HepG2 (cell line): ENCODE results near the gene MYO16. TPM values are rescaled to one million over a fixed set of nuclear protein-coding genes. Genes with fewer than 3 reads are reported as not detected.

Experiments
- ATAC-seq: fragments of 200-7000 bp; cut with Tn5 transposase; 3 replicates; pipeline ENCODE4 v1.9.1; 2020; ENCODE audit warnings: mild to moderate bottlenecking, moderate library complexity
- BruUV-seq: library from RNA; stranded (reverse); fragments of 400-500 nt; replicated peaks from 2 replicates; lab custom pipeline; 2021; lab: Mats Ljungman, UMichigan
- CTCF ChIA-PET: fragments of 300-600 bp; formaldehyde crosslinking; extraction: SDS; loops from one replicate; lab custom pipeline; 2021; ENCODE audit warnings: low total read pairs, inconsistent platforms, low intra/inter-chr PET ratio; lab: Yijun Ruan, JAX
- POLR2A ChIA-PET: fragments of 350-600 bp; sonication (Branson Sonifier 250); formaldehyde crosslinking; loops from one replicate; lab custom pipeline; 2020; ENCODE audit warnings: antibody characterized with exemption, inconsistent platforms; lab: Yijun Ruan, JAX
- DNase-seq: peaks from one replicate; pipeline ENCODE4 v3.0.0-alpha.2; 2015; ENCODE audit warnings: low spot score
- FAIRE-seq: peaks from 3 replicates; lab custom pipeline; 2011; peaks lifted over from hg19 to GRCh38; lab: Jason Lieb, UNC
- H2AFZ ChIP-seq: one replicate; pipeline ENCODE4 v1.6.1; 2011; ENCODE audit warnings: low read length, inconsistent platforms
- H3K27ac ChIP-seq: fragments of 300-600 bp; 3 replicates; pipeline ENCODE4 v1.8.0; 2011; ENCODE audit warnings: mixed run types, mild to moderate bottlenecking, mixed read lengths, low read length, inconsistent platforms; ENCODE audit not compliant: insufficient read depth; ENCODE audit errors: extremely low read length
- H3K27me3 ChIP-seq, 2 experiments: fragments of 200-600 bp in 1 of 2; 2 replicates in 1 of 2; 3 replicates in 1 of 2; pipeline versions ENCODE4 v1.6.0 to v1.8.0; 2011; ENCODE audit warnings: low read length in 2 of 2, mild to moderate bottlenecking in 2 of 2, moderate library complexity in 2 of 2, inconsistent platforms in 1 of 2; ENCODE audit not compliant: insufficient read depth in 2 of 2, control insufficient read depth in 1 of 2
- H3K36me3 ChIP-seq, 2 experiments: fragments of 200-600 bp in 1 of 2; replicated peaks in 1 of 2; 2 replicates in 1 of 2; 3 replicates in 1 of 2; pipeline versions ENCODE4 v1.5.1 to v1.8.0; 2011; ENCODE audit warnings: low read length in 2 of 2, inconsistent platforms in 1 of 2; ENCODE audit not compliant: insufficient read depth in 2 of 2, control insufficient read depth in 1 of 2
- H3K4me1 ChIP-seq: 2 replicates; pipeline ENCODE4 v1.5.1; 2012; ENCODE audit warnings: low read length, inconsistent platforms; ENCODE audit not compliant: insufficient read depth
- H3K4me2 ChIP-seq: 2 replicates; pipeline ENCODE4 v1.6.0; 2011; ENCODE audit warnings: low read depth, low read length, inconsistent platforms
- H3K4me3 ChIP-seq, 3 experiments: fragments of 200-600 bp in 1 of 3; sonication (generic), shearing (Covaris generic) in 1 of 3; replicated peaks in 1 of 3; 2 replicates each; pipeline ENCODE4 v1.5.1; 2011 to 2016; ENCODE audit warnings: low read length in 3 of 3, inconsistent platforms in 2 of 3, low read depth in 2 of 3, mild to moderate bottlenecking in 2 of 3, control low read depth in 1 of 3, mixed read lengths in 1 of 3; ENCODE audit not compliant: insufficient read depth in 1 of 3
- H3K79me2 ChIP-seq: one replicate; pipeline ENCODE4 v1.6.1; 2011; ENCODE audit warnings: low read length, inconsistent platforms; ENCODE audit not compliant: insufficient read depth
- H3K9ac ChIP-seq: 2 replicates; pipeline ENCODE4 v1.6.0; 2011; ENCODE audit warnings: mild to moderate bottlenecking, low read depth, low read length, inconsistent platforms; ENCODE audit not compliant: insufficient read depth
- H3K9me3 ChIP-seq: 2 replicates; pipeline ENCODE4 v1.5.1; 2012; ENCODE audit warnings: mild to moderate bottlenecking, low read length
- H4K20me1 ChIP-seq: 2 replicates; pipeline ENCODE4 v1.6.0; 2011; ENCODE audit warnings: inconsistent platforms, mild to moderate bottlenecking, low read length, moderate library complexity; ENCODE audit not compliant: insufficient read depth
- HDAC6 ChIP-seq: fragments of 200-600 bp; sonication (generic); IDR thresholded peaks from 2 replicates; pipeline ENCODE4 v1.7.0; 2017; ENCODE audit warnings: mild to moderate bottlenecking, antibody characterized with exemption, low read length, low read depth
- NAIF1 ChIP-seq: sonication (generic); formaldehyde crosslinking; IDR thresholded peaks from 2 replicates; pipeline ENCODE4 v1.5.0; 2020; ENCODE audit warnings: mild to moderate bottlenecking, missing genetic modification reagents, borderline replicate concordance
- REST ChIP-seq, 2 experiments: IDR thresholded peaks; 2 replicates each; pipeline ENCODE4 v1.6.1; 2011 to 2012; ENCODE audit warnings: low read length in 2 of 2, borderline replicate concordance in 1 of 2, low read depth in 1 of 2, mild to moderate bottlenecking in 1 of 2, moderate library complexity in 1 of 2
- SNRNP70 ChIP-seq: fragments of 200-400 bp; formaldehyde crosslinking; IDR thresholded peaks from 2 replicates; pipeline ENCODE4 v1.6.1; 2017; ENCODE audit warnings: mild to moderate bottlenecking, low read depth, low read length, moderate library complexity
- SPEN ChIP-seq: sonication (generic); formaldehyde crosslinking; IDR thresholded peaks from 2 replicates; pipeline ENCODE4 v1.5.1; 2020; ENCODE audit warnings: low read depth, mild to moderate bottlenecking, missing genetic modification reagents
- ZFP37 ChIP-seq: sonication (generic); formaldehyde crosslinking; IDR thresholded peaks from 2 replicates; pipeline ENCODE4 v1.4.0; 2020; ENCODE audit warnings: missing genetic modification reagents, borderline replicate concordance
- ZNF430 ChIP-seq: sonication (generic); formaldehyde crosslinking; IDR thresholded peaks from 2 replicates; pipeline ENCODE4 v1.9.0; 2021; ENCODE audit warnings: mild to moderate bottlenecking, missing genetic modification reagents
- ZNF484 ChIP-seq: sonication (generic); formaldehyde crosslinking; IDR thresholded peaks from 2 replicates; pipeline ENCODE4 v1.5.1; 2020; ENCODE audit warnings: mild to moderate bottlenecking, low read depth, missing genetic modification reagents, borderline replicate concordance
- WGBS: methylation state at CpG from one replicate; pipeline ENCODE4 v1.1.6; 2017; ENCODE audit warnings: low lambda C conversion rate; 5-methylcytosine and 5-hydroxymethylcytosine counted together
- in situ Hi-C: cut with HindIII; loops from 2 replicates; pipeline ENCODE4 v1.10.0; 2017; ENCODE audit warnings: low pct_unique_long_range_greater_than_20kb; ENCODE audit not compliant: extremely low pct_ligation_motif_present
- intact Hi-C: fragments of 100-400 bp; cut with micrococcal nuclease; formaldehyde crosslinking; loops from one replicate; pipeline ENCODE4 v1.10.0; 2022; ENCODE audit not compliant: unreplicated experiment
- polyA plus RNA-seq, 8 experiments: library from polyadenylated mRNA; depleted of rRNA in 3 of 8; stranded (reverse) in 7 of 8; unstranded in 1 of 8; fragments of >200 nt; fragmentation: Illumina TruSeq in 4 of 8; extraction: Trizol in 4 of 8; gene quantifications; 2 replicates each; pipeline versions ENCODE4 v1.2.1 to v1.2.3, GENCODE V29; 2011 to 2016; ENCODE audit warnings: low read depth in 4 of 8, missing spikeins in 1 of 8, mixed read lengths in 1 of 8; ENCODE audit not compliant: insufficient read depth in 1 of 8
- total RNA-seq, 5 experiments: library from RNA; depleted of rRNA; stranded (reverse); fragments of >200 nt; fragmentation: Illumina TruSeq; extraction: Trizol; gene quantifications; 2 replicates each; pipeline ENCODE4 v1.2.3, GENCODE V29; 2016; ENCODE audit warnings: low read depth in 1 of 5
- TF ChIP-seq, protein P1 (sequence below): sonication (generic); formaldehyde crosslinking; IDR thresholded peaks from 2 replicates; pipeline ENCODE4 v1.4.0; 2020; ENCODE audit warnings: missing genetic modification reagents, borderline replicate concordance
- TF ChIP-seq, protein P2 (sequence below): sonication (generic); formaldehyde crosslinking; conservative IDR thresholded peaks from 2 replicates; pipeline ENCODE4 v1.8.0; 2022; ENCODE audit warnings: missing genetic modification reagents
- TF ChIP-seq, protein P3 (sequence below): sonication (generic); formaldehyde crosslinking; IDR thresholded peaks from 2 replicates; pipeline ENCODE4 v1.4.0; 2020; ENCODE audit warnings: missing genetic modification reagents

MYO16 gene
- total and polyA plus RNA-seq, 2 of the 13 experiments (the other 11 are each of a cell fraction or from before 2014, with no cell fraction given), result not detected

GRCh38 chr13:109162248-109163036, 533.0 kb downstream of the MYO16 start (continued):
- TF ChIP-seq, protein P1, sequence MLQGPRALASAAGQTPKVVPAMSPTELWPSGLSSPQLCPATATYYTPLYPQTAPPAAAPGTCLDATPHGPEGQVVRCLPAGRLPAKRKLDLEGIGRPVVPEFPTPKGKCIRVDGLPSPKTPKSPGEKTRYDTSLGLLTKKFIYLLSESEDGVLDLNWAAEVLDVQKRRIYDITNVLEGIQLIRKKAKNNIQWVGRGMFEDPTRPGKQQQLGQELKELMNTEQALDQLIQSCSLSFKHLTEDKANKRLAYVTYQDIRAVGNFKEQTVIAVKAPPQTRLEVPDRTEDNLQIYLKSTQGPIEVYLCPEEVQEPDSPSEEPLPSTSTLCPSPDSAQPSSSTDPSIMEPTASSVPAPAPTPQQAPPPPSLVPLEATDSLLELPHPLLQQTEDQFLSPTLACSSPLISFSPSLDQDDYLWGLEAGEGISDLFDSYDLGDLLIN (CRISPR knock-in tag), result no peak
- TF ChIP-seq SNRNP70 (no peak), HDAC6 (no peak), NAIF1 (CRISPR knock-in tag) (no peak), ZNF484 (no peak), ZNF430 (CRISPR knock-in tag) (no peak)

DNA sequence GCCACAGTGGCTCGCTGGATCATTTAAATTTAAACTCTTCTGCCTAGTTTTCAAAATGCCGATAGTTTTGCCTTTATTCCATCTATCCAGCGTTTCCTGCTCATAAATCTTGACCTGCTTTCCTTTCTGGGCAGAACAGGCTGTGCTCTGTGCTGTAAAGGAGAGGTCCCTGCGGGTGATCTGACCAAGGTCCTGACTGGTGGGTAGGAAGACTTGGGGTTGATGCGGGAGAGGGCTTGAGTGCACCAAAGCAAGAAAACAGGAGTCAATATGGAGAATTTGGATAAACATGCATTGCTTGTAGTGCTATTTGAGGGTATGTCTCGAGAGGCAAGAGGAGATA, 533.6 kb downstream of the MYO16 start:
- Histone ChIP-seq H3K4me2 (no peak overlapping the region), H3K4me1 (no peaks in the 10 kb centered on the region), H4K20me1 (no peaks in the 10 kb centered on the region), H3K79me2 (no peaks in the 10 kb centered on the region), H3K27ac (no peak overlapping the region), H3K27me3 (no peaks in the 10 kb centered on the region; a peak in 2 of 5 replicates), H3K36me3 (no peaks in the 10 kb centered on the region), H3K9me3 (no peaks in the 10 kb centered on the region), H2AFZ (no peak overlapping the region), H3K9ac (no peak overlapping the region), H3K4me3 (no peak overlapping the region)
- in situ Hi-C loops, result no loop called here
- TF ChIP-seq, protein P2, sequence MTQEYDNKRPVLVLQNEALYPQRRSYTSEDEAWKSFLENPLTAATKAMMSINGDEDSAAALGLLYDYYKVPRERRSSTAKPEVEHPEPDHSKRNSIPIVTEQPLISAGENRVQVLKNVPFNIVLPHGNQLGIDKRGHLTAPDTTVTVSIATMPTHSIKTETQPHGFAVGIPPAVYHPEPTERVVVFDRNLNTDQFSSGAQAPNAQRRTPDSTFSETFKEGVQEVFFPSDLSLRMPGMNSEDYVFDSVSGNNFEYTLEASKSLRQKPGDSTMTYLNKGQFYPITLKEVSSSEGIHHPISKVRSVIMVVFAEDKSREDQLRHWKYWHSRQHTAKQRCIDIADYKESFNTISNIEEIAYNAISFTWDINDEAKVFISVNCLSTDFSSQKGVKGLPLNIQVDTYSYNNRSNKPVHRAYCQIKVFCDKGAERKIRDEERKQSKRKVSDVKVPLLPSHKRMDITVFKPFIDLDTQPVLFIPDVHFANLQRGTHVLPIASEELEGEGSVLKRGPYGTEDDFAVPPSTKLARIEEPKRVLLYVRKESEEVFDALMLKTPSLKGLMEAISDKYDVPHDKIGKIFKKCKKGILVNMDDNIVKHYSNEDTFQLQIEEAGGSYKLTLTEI (CRISPR knock-in tag), result no peak
- TF ChIP-seq, protein P3, sequence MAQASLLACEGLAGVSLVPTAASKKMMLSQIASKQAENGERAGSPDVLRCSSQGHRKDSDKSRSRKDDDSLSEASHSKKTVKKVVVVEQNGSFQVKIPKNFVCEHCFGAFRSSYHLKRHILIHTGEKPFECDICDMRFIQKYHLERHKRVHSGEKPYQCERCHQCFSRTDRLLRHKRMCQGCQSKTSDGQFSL (CRISPR knock-in tag), result no peak
- TF ChIP-seq REST (IDR thresholded peaks at IDR 0.05; ENCODE audit: borderline replicate concordance in 1 of 2, low read depth in 1 of 2, low read length in 2 of 2) (peak in 1 of 2 experiments; percentile 57; a peak in 2 of 4 replicates), ZFP37 (CRISPR knock-in tag) (no peak), SPEN (CRISPR knock-in tag) (no peak)
- CTCF ChIA-PET, result no interaction called here
- 6% methylated on average over 6 of the region's 6 CpGs for WGBS
- POLR2A ChIA-PET, result no interaction called here
- intact Hi-C loops, result no loop called here
- ATAC-seq (no peak), FAIRE-seq (no peak), DNase-seq (no peak)
- BruUV-seq, result no TSS peak
